OCI-LY1 (cell line): ENCODE measurements around the gene CIB2.

Experiments used
- EZH2 ChIP-seq: fragments of 200-600 bp; sonication (generic), shearing (Covaris generic); IDR thresholded peaks from 2 replicates; pipeline ENCODE4 v1.8.0; 2017; ENCODE audit warnings: borderline replicate concordance, mixed run types, mild to moderate bottlenecking, antibody characterized with exemption, low read length, moderate library complexity, mixed read lengths
- TF ChIP-seq, protein P1 (sequence below): fragments of 200-600 bp; sonication (generic), shearing (Covaris generic); IDR thresholded peaks from 2 replicates; pipeline ENCODE4 v1.5.1; 2017; ENCODE audit warnings: mild to moderate bottlenecking, antibody characterized with exemption, low read length, moderate library complexity, mixed read lengths

GRCh38 chr15:78084449-78084750 is 46.8 kb downstream of the CIB2 start:
- TF ChIP-seq, protein P1, sequence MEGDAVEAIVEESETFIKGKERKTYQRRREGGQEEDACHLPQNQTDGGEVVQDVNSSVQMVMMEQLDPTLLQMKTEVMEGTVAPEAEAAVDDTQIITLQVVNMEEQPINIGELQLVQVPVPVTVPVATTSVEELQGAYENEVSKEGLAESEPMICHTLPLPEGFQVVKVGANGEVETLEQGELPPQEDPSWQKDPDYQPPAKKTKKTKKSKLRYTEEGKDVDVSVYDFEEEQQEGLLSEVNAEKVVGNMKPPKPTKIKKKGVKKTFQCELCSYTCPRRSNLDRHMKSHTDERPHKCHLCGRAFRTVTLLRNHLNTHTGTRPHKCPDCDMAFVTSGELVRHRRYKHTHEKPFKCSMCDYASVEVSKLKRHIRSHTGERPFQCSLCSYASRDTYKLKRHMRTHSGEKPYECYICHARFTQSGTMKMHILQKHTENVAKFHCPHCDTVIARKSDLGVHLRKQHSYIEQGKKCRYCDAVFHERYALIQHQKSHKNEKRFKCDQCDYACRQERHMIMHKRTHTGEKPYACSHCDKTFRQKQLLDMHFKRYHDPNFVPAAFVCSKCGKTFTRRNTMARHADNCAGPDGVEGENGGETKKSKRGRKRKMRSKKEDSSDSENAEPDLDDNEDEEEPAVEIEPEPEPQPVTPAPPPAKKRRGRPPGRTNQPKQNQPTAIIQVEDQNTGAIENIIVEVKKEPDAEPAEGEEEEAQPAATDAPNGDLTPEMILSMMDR: no peak
- TF ChIP-seq EZH2: no peak
